SK-N-SH (cell line): ENCODE results near the gene AP4E1. TPM values are rescaled to one million over a fixed set of nuclear protein-coding genes. Genes with fewer than 3 reads are reported as not detected.
A peak's percentile ranks its signal among the peaks of the same experiment; 100 is the strongest.

Experiments
- CTCF ChIA-PET: fragments of 300-600, 350-600 bp; formaldehyde crosslinking; extraction: SDS; loops from one replicate; lab custom pipeline; 2021; lab: Yijun Ruan, JAX
- POLR2A ChIA-PET: fragments of 350-600 bp; sonication (Branson Sonifier 250); formaldehyde crosslinking; extraction: SDS; loops from one replicate; lab custom pipeline; 2020; ENCODE audit warnings: antibody characterized with exemption, inconsistent platforms; lab: Yijun Ruan, JAX
- DNase-seq: peaks from one replicate; pipeline ENCODE4 v3.0.0; 2012
- H2AFZ ChIP-seq: fragments of 200-600 bp; sonication (generic); 2 replicates; pipeline ENCODE4 v1.8.1; 2016; ENCODE audit warnings: antibody characterized with exemption, mild to moderate bottlenecking, low read depth
- H3F3A ChIP-seq: fragments of 200-600 bp; sonication (generic); replicated peaks from 2 replicates; pipeline ENCODE3; 2016; ENCODE audit warnings: antibody characterized with exemption, mild to moderate bottlenecking; ENCODE audit not compliant: insufficient read depth
- H3K27ac ChIP-seq, 2 experiments: fragments of 200-500 bp in 1 of 2; fragments of 200-600 bp in 1 of 2; sonication (Bioruptor generic) in 1 of 2; sonication (generic), shearing (Covaris generic) in 1 of 2; 2 replicates each; pipeline versions ENCODE4 v1.5.1 to v1.6.1; 2014 to 2016; ENCODE audit warnings: low read depth in 2 of 2, inconsistent platforms in 1 of 2, low read length in 1 of 2, mild to moderate bottlenecking in 1 of 2, mixed read lengths in 1 of 2
- H3K27me3 ChIP-seq: fragments of 200-600 bp; sonication (generic), shearing (Covaris generic); 2 replicates; pipeline ENCODE4 v1.6.1; 2016; ENCODE audit warnings: mixed run types; ENCODE audit not compliant: insufficient read depth
- H3K36me3 ChIP-seq, 2 experiments: fragments of 200-500 bp in 1 of 2; fragments of 200-600 bp in 1 of 2; sonication (Bioruptor generic) in 1 of 2; sonication (generic) in 1 of 2; replicated peaks in 1 of 2; 2 replicates each; pipeline versions ENCODE3 to v1.5.1; 2014 to 2016; ENCODE audit warnings: low read length in 1 of 2, mild to moderate bottlenecking in 1 of 2; ENCODE audit not compliant: insufficient read depth in 2 of 2, control insufficient read depth in 1 of 2
- H3K4me1 ChIP-seq, 2 experiments: fragments of 200-500 bp in 1 of 2; fragments of 200-600 bp in 1 of 2; sonication (Bioruptor generic) in 1 of 2; sonication (generic), shearing (Covaris generic) in 1 of 2; 2 replicates each; pipeline versions ENCODE4 v1.5.1 to v1.6.1; 2014 to 2016; ENCODE audit warnings: low read depth in 1 of 2, low read length in 1 of 2, mixed run types in 1 of 2; ENCODE audit not compliant: insufficient read depth in 2 of 2, control insufficient read depth in 1 of 2
- H3K4me2 ChIP-seq: fragments of 200-600 bp; sonication (generic), shearing (Covaris generic); 2 replicates; pipeline ENCODE4 v1.6.1; 2017; ENCODE audit warnings: mixed run types
- H3K4me3 ChIP-seq, 2 experiments: fragments of 200-500 bp in 1 of 2; fragments of 200-600 bp in 1 of 2; sonication (Bioruptor generic) in 1 of 2; sonication (generic), shearing (Covaris generic) in 1 of 2; 2 replicates each; pipeline versions ENCODE4 v1.5.1 to v1.8.1; 2014 to 2016; ENCODE audit warnings: low read depth in 2 of 2, inconsistent platforms in 1 of 2, low read length in 1 of 2, mild to moderate bottlenecking in 1 of 2, mixed read lengths in 1 of 2, moderate library complexity in 1 of 2
- H3K79me2 ChIP-seq: fragments of 200-600 bp; sonication (generic); 2 replicates; pipeline ENCODE4 v1.8.1; 2017; ENCODE audit warnings: mild to moderate bottlenecking; ENCODE audit not compliant: insufficient read depth
- H3K9ac ChIP-seq: fragments of 200-600 bp; sonication (generic); 2 replicates; pipeline ENCODE4 v1.6.1; 2017; ENCODE audit warnings: mixed run types
- H3K9me2 ChIP-seq: fragments of 200-600 bp; sonication (generic); 2 replicates; pipeline ENCODE4 v1.6.1; 2017; ENCODE audit warnings: mixed run types
- H3K9me3 ChIP-seq: fragments of 200-600 bp; sonication (generic); 2 replicates; pipeline ENCODE4 v1.6.1; 2017; ENCODE audit warnings: mixed run types, mild to moderate bottlenecking, moderate library complexity
- H4K20me1 ChIP-seq: fragments of 200-600 bp; sonication (generic); 2 replicates; pipeline ENCODE4 v1.6.1; 2017; ENCODE audit warnings: mild to moderate bottlenecking, mixed run types; ENCODE audit not compliant: insufficient read depth
- EZH2phosphoT487 ChIP-seq: fragments of 200-600 bp; sonication (generic); IDR thresholded peaks from 2 replicates; pipeline ENCODE4 v1.6.1; 2017; ENCODE audit warnings: low read depth, mixed run types, mild to moderate bottlenecking, antibody characterized with exemption, moderate library complexity, borderline replicate concordance
- GABPA ChIP-seq: IDR thresholded peaks from 2 replicates; pipeline ENCODE4 v1.4.0; 2012; ENCODE audit warnings: low read depth, mild to moderate bottlenecking
- GATA2 ChIP-seq: sonication (generic); formaldehyde crosslinking; IDR thresholded peaks from 2 replicates; pipeline ENCODE4 v1.5.0; 2020; ENCODE audit warnings: mild to moderate bottlenecking, missing genetic modification reagents
- MAX ChIP-seq: IDR thresholded peaks from 2 replicates; pipeline ENCODE4 v1.4.0; 2012; ENCODE audit warnings: low read depth
- MEF2A ChIP-seq: IDR thresholded peaks from 2 replicates; pipeline ENCODE4 v1.4.0; 2012; ENCODE audit warnings: low read depth, borderline replicate concordance
- POLR2AphosphoS5 ChIP-seq: IDR thresholded peaks from 2 replicates; pipeline ENCODE4 v1.6.1; 2012; ENCODE audit warnings: low read depth, low read length
- RAD21 ChIP-seq: IDR thresholded peaks from 2 replicates; pipeline ENCODE4 v1.6.1; 2012; ENCODE audit warnings: mild to moderate bottlenecking, low read length
- RXRA ChIP-seq: IDR thresholded peaks from 2 replicates; pipeline ENCODE4 v1.4.0; 2012; ENCODE audit warnings: low read depth, mild to moderate bottlenecking, borderline replicate concordance
- SMC3 ChIP-seq: IDR thresholded peaks from 2 replicates; pipeline ENCODE4 v1.6.1; 2012; ENCODE audit warnings: low read depth, low read length, improper control_type of control experiment
- TAF1 ChIP-seq: IDR thresholded peaks from 2 replicates; pipeline ENCODE4 v1.6.1; 2012; ENCODE audit warnings: low read depth, mild to moderate bottlenecking, low read length, moderate library complexity, borderline replicate concordance
- TCF12 ChIP-seq: IDR thresholded peaks from 2 replicates; pipeline ENCODE4 v1.4.0; 2012
- USF2 ChIP-seq: fragments of 150-350 bp; IDR thresholded peaks from 2 replicates; pipeline ENCODE4 v1.6.1; 2017; ENCODE audit warnings: antibody characterized with exemption, low read length, low read depth, borderline replicate concordance
- YY1 ChIP-seq: IDR thresholded peaks from 2 replicates; pipeline ENCODE4 v1.4.0; 2012; ENCODE audit warnings: low read depth, mild to moderate bottlenecking
- ZBTB33 ChIP-seq: IDR thresholded peaks from 2 replicates; pipeline ENCODE4 v1.4.0; 2012; ENCODE audit warnings: low read depth, borderline replicate concordance
- WGBS: methylation state at CpG from one replicate; pipeline ENCODE4 v1.1.6; 2017; ENCODE audit warnings: low lambda C conversion rate; 5-methylcytosine and 5-hydroxymethylcytosine counted together
- polyA plus RNA-seq, 3 experiments: library from polyadenylated mRNA; depleted of rRNA; stranded (reverse); fragments of >200 nt; gene quantifications; 2 replicates each; pipeline ENCODE4 v1.2.3, GENCODE V29; 2012
- TF ChIP-seq, protein P1 (sequence below): IDR thresholded peaks from 2 replicates; pipeline ENCODE4 v1.4.0; 2012; ENCODE audit warnings: low read depth, borderline replicate concordance

Gene AP4E1
- polyA plus RNA-seq, 1 of the 3 experiments (the other 2 are of a cell fraction), result 1.6 TPM

DNA sequence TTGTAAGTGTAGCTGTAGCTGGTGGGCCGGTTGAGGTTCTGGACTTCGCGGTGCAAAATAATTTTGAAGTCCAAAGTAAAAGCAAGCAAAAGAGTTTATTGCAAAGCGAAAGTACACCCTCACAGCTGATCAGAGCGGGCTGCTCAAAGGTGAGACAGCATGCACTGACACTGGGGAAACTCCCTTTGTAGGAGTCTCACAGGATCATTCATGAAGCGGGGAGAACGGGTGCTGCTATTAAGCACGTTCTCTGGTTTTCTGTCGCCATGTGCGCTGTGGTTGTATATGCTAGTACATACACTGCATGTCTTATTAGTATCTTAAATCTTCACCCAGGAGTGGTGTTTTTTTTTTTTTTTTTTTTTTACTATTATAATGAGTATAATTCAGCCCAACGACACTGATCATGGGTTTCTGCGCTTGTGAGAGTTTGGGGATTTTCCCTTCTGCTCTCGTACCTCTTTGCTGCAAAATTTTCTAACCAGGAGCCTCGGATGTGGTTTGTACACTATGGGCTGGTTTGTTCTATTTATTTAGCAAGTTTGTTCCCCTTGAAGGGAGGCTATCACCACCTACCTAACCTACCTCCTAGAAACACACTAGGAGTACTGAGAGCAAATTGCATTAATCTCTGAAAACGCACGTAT is 1.4 kb upstream of the AP4E1 start:
- POLR2A ChIA-PET, result no interaction called here
- Histone ChIP-seq H2AFZ (peak overlapping the region; percentile 97), H3K4me2 (peak overlapping the region; percentile 79)

More for the DNA sequence above, 1.4 kb upstream of the AP4E1 start:
- peak overlapping the region; percentile 57 to 71; a peak in 3 of 4 replicates for H3K27ac ChIP-seq
- peaks cover 6 to 11% of the 10 kb centered on the region in 2 experiments for H3K36me3 ChIP-seq
- H3K9ac ChIP-seq, result peak overlapping the region; percentile 91
- 70% methylated on average over 16 of the region's 16 CpGs for WGBS
- H3K79me2 ChIP-seq, result peaks cover 26% of the 10 kb centered on the region
- H3K9me3 ChIP-seq, result no peaks in the 10 kb centered on the region
- H3K27me3 ChIP-seq, result no peaks in the 10 kb centered on the region
- peak overlapping the region; percentile 86 to 95 for H3K4me3 ChIP-seq
- peaks cover 23% of the 10 kb centered on the region for H3F3A ChIP-seq
- peak; percentile 15 for DNase-seq
- TF ChIP-seq POLR2AphosphoS5, result no peak
- TF ChIP-seq YY1, result no peak
- no peak for TF ChIP-seq EZH2phosphoT487
- no peak for TF ChIP-seq MEF2A
- no peak for TF ChIP-seq TCF12
- TF ChIP-seq USF2, result no peak
- no peak for TF ChIP-seq SMC3
- TF ChIP-seq MAX, result no peak
- TF ChIP-seq GABPA, result no peak
- TF ChIP-seq RAD21, result no peak
- TF ChIP-seq RXRA, result no peak
- TF ChIP-seq TAF1, result no peak
- TF ChIP-seq ZBTB33, result no peak
- no peak for TF ChIP-seq GATA2 (CRISPR knock-in tag)
- TF ChIP-seq, protein P1, sequence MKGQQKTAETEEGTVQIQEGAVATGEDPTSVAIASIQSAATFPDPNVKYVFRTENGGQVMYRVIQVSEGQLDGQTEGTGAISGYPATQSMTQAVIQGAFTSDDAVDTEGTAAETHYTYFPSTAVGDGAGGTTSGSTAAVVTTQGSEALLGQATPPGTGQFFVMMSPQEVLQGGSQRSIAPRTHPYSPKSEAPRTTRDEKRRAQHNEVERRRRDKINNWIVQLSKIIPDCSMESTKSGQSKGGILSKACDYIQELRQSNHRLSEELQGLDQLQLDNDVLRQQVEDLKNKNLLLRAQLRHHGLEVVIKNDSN, result no peak
- TF ChIP-seq, all 33 proteins: peak for 0
- no peaks in the 10 kb centered on the region for H4K20me1 ChIP-seq
- CTCF ChIA-PET, result interaction anchor here (1.0 to 2.1 kb wide), 3 partner anchors 29 to 762 kb away, joined by 3 to 7 read pairs (median 3); no protein-coding TSS in a partner anchor
- H3K4me1 ChIP-seq, result peaks cover 7 to 11% of the 10 kb centered on the region in 2 experiments; a peak in 2 of 4 replicates
- H3K9me2 ChIP-seq, result no peaks in the 10 kb centered on the region
